ENCODE results near the gene TTLL12.

The TTLL12 gene

GRCh38 chr22:43173976-43174720, 12.8 kb downstream of the TTLL12 start:
- DNase-seq (ENCODE audit: low read depth in 1 of 2, low spot score in 1 of 2) = no peak

- DNase-seq (ENCODE audit: low read depth in 1 of 2, low spot score in 1 of 2) = no peak
These were observed 13.4 kb downstream of the TTLL12 start for GRCh38 chr22:43173566-43173965.

- DNase-seq (ENCODE audit: low read depth in 1 of 2, low spot score in 1 of 2) = no peak
These were observed 14.7 kb downstream of the TTLL12 start for GRCh38 chr22:43172191-43172590.

- no peak for DNase-seq (ENCODE audit: low read depth in 1 of 2, low spot score in 1 of 2)
These were observed 15.3 kb downstream of the TTLL12 start for GRCh38 chr22:43171607-43172006.

GRCh38 chr22:43171019-43171491, 15.9 kb downstream of the TTLL12 start:
- DNase-seq (ENCODE audit: low read depth in 1 of 2, low spot score in 1 of 2) = no peak

GRCh38 chr22:43170131-43170480, 16.8 kb downstream of the TTLL12 start:
- DNase-seq (ENCODE audit: low read depth in 1 of 2, low spot score in 1 of 2) = no peak

GRCh38 chr22:43169310-43170130, 17.4 kb downstream of the TTLL12 start:
- DNase-seq (ENCODE audit: low read depth in 1 of 2, low spot score in 1 of 2) = no peak

GRCh38 chr22:43168471-43169309, 18.2 kb downstream of the TTLL12 start:
- DNase-seq (ENCODE audit: low read depth in 1 of 2, low spot score in 1 of 2) = no peak

- DNase-seq (ENCODE audit: low read depth in 1 of 2, low spot score in 1 of 2) = no peak
These were observed 19.8 kb downstream of the TTLL12 start for GRCh38 chr22:43167001-43167589.

- DNase-seq (ENCODE audit: low read depth in 1 of 2, low spot score in 1 of 2) = no peak
These were observed 20.6 kb downstream of the TTLL12 start for GRCh38 chr22:43166132-43166930.

GRCh38 chr22:43164636-43165035, 22.3 kb downstream of the TTLL12 start:
- no peak for DNase-seq (ENCODE audit: low read depth in 1 of 2, low spot score in 1 of 2)

GRCh38 chr22:43163241-43163795, 23.6 kb downstream of the TTLL12 start:
- DNase-seq (ENCODE audit: low read depth in 1 of 2, low spot score in 1 of 2) = no peak

- DNase-seq (ENCODE audit: low read depth in 1 of 2, low spot score in 1 of 2) = no peak
These were observed 24.4 kb downstream of the TTLL12 start for GRCh38 chr22:43162412-43163150.

- DNase-seq (ENCODE audit: low read depth in 1 of 2, low spot score in 1 of 2) = no peak
These were observed 26.3 kb downstream of the TTLL12 start for GRCh38 chr22:43160497-43161126.

- DNase-seq (ENCODE audit: low read depth in 1 of 2, low spot score in 1 of 2) = no peak
These were observed 27.3 kb downstream of the TTLL12 start for GRCh38 chr22:43159484-43160178.

- no peak for DNase-seq (ENCODE audit: low read depth in 1 of 2, low spot score in 1 of 2)
These were observed 28.0 kb downstream of the TTLL12 start for GRCh38 chr22:43158778-43159483.

GRCh38 chr22:43157874-43158546, 28.9 kb downstream of the TTLL12 start:
- DNase-seq (ENCODE audit: low read depth in 1 of 2, low spot score in 1 of 2) = no peak

Data from activated T-helper 1 cell treated with anti-CD3 and anti-CD28 coated beads, Interleukin-2, amount 50 U/mL, for 16 hours (primary cell).